HG03378 (cell line): ENCODE data around the gene MTHFR.

Source experiments
- ATAC-seq: cut with Tn5 transposase; IDR thresholded peaks from one replicate; pipeline ENCODE4 v1.9.1; 2021; ENCODE audit warnings: mild to moderate bottlenecking, moderate library complexity; ENCODE audit not compliant: unreplicated experiment

Gene MTHFR

GRCh38 chr1:11761988-11762406 lies 43.8 kb downstream of the MTHFR start, which contains the start of gene C1orf167:
C1orf167 (plus strand) TSS chr1:11762193; CDS start chr1:11764401, 2,208 bp downstream.
- ATAC-seq: no peak

- no peak for ATAC-seq
Observed at GRCh38 chr1:11761285-11761684, 44.5 kb downstream of the MTHFR start.

- ATAC-seq: no peak
Observed at GRCh38 chr1:11759791-11760190, 46.0 kb downstream of the MTHFR start.

- ATAC-seq: no peak
Observed at GRCh38 chr1:11757047-11757446, 48.7 kb downstream of the MTHFR start.

GRCh38 chr1:11753555-11754208 lies 52.1 kb downstream of the MTHFR start:
- no peak for ATAC-seq

GRCh38 chr1:11752359-11753088 lies 53.2 kb downstream of the MTHFR start:
- no peak for ATAC-seq

GRCh38 chr1:11751087-11751486 lies 54.7 kb downstream of the MTHFR start:
- no peak for ATAC-seq

- no peak for ATAC-seq
Observed at GRCh38 chr1:11749996-11750395, 55.8 kb downstream of the MTHFR start.

GRCh38 chr1:11749203-11749689 lies 56.5 kb downstream of the MTHFR start:
- no peak for ATAC-seq

GRCh38 chr1:11748294-11749202 lies 57.2 kb downstream of the MTHFR start:
- no peak for ATAC-seq

GRCh38 chr1:11746795-11747487 lies 58.8 kb downstream of the MTHFR start:
- ATAC-seq: no peak

GRCh38 chr1:11746092-11746491 lies 59.7 kb downstream of the MTHFR start:
- no peak for ATAC-seq

- no peak for ATAC-seq
Observed at GRCh38 chr1:11744287-11744686, 61.5 kb downstream of the MTHFR start.

- ATAC-seq: no peak
Observed at GRCh38 chr1:11741919-11742558, 63.7 kb downstream of the MTHFR start.

GRCh38 chr1:11741482-11741881 lies 64.3 kb downstream of the MTHFR start:
- ATAC-seq: no peak

- ATAC-seq: no peak
Observed at GRCh38 chr1:11740258-11741192, 65.2 kb downstream of the MTHFR start.

GRCh38 chr1:11738783-11739182 lies 67.0 kb downstream of the MTHFR start:
- ATAC-seq: no peak

GRCh38 chr1:11738096-11738495 lies 67.7 kb downstream of the MTHFR start:
- no peak for ATAC-seq
